Immature natural killer cell (primary cell): ENCODE measurements around the gene HOXB13. TPM values are rescaled to one million over a fixed set of nuclear protein-coding genes. Genes with fewer than 3 reads are reported as not detected.

ENCODE experiments used
- DNase-seq, 3 donors: peaks; one replicate each; pipeline ENCODE4 v3.0.0; 2022; ENCODE audit warnings: mixed read lengths in 1 of 3
- H3K27ac Mint-ChIP-seq, 6 donors: one replicate each; pipeline ENCODE4 v1.8.0; 2020; ENCODE audit warnings: mixed read lengths in 6 of 6, mild to moderate bottlenecking in 5 of 6, inconsistent platforms in 4 of 6, moderate library complexity in 3 of 6
- H3K27me3 Mint-ChIP-seq, 3 donors: one replicate each; pipeline ENCODE4 v1.8.0; 2020 to 2021; ENCODE audit warnings: low read depth in 3 of 3, mild to moderate bottlenecking in 3 of 3, mixed read lengths in 3 of 3, moderate library complexity in 3 of 3, inconsistent platforms in 1 of 3
- H3K36me3 Mint-ChIP-seq, 3 donors: one replicate each; pipeline ENCODE4 v1.8.0; 2020; ENCODE audit warnings: mixed read lengths in 3 of 3, inconsistent platforms in 2 of 3, mild to moderate bottlenecking in 2 of 3
- H3K4me1 Mint-ChIP-seq, 2 donors: one replicate each; pipeline ENCODE4 v1.8.0; 2020; ENCODE audit warnings: inconsistent platforms in 2 of 2, mild to moderate bottlenecking in 2 of 2, mixed read lengths in 2 of 2, moderate library complexity in 1 of 2
- H3K4me3 Mint-ChIP-seq, 5 donors: one replicate each; pipeline ENCODE4 v1.8.0; 2020; ENCODE audit warnings: mild to moderate bottlenecking in 5 of 5, mixed read lengths in 5 of 5, inconsistent platforms in 3 of 5, moderate library complexity in 3 of 5
- H3K9me3 Mint-ChIP-seq, 6 donors: one replicate each; pipeline ENCODE4 v1.8.0; 2020; ENCODE audit warnings: mild to moderate bottlenecking in 6 of 6, mixed read lengths in 6 of 6, inconsistent platforms in 4 of 6, moderate library complexity in 3 of 6
- polyA plus RNA-seq, 3 donors: library from polyadenylated mRNA; unstranded; fragments of 300-500 nt; fragmentation: Illumina TruSeq; gene quantifications; one replicate each; pipeline ENCODE4 v1.2.3, GENCODE V29; 2021

HOXB13 gene
- polyA plus RNA-seq, 3 donors from 2014 or later: not detected

DNA sequence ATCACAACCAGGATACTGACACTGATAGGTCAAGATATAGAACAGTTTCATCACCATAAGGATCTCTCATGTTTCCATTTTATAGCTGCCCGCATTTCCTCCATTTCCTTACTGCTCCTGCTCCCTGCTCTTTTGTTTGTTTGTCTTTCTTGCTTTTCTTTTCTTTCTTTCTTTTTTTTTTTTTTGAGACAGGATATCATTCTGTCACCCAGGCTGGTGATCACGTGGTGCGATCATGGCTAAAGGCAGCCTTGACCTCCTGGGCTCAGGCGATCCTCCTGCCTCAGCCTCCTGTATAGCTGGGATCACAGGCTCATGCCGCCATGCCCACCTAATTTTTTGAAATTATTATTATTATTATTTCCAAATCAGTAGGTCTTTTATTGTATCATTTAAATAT lies 37.9 kb downstream of the HOXB13 start:
- no peak overlapping the region for H3K27ac Mint-ChIP-seq
- H3K27me3 Mint-ChIP-seq: peaks cover 7 to 13% (median 8%) of the 10 kb centered on the region in 3 donors
- no peak overlapping the region for H3K4me3 Mint-ChIP-seq
- H3K9me3 Mint-ChIP-seq: peaks cover 0 to 5% (median 3%) of the 10 kb centered on the region in 6 donors
- DNase-seq: no peak
- H3K36me3 Mint-ChIP-seq: no peaks in the 10 kb centered on the region
- no peaks in the 10 kb centered on the region for H3K4me1 Mint-ChIP-seq

GRCh38 chr17:48681609-48682008 lies 46.9 kb downstream of the HOXB13 start:
- DNase-seq: no peak
- H3K27me3 Mint-ChIP-seq: peaks cover 6 to 13% (median 9%) of the 10 kb centered on the region in 3 donors
- peaks cover 0 to 1% of the 10 kb centered on the region in 2 donors for H3K4me1 Mint-ChIP-seq
- H3K27ac Mint-ChIP-seq: no peak overlapping the region
- H3K4me3 Mint-ChIP-seq: no peak overlapping the region
- no peaks in the 10 kb centered on the region for H3K9me3 Mint-ChIP-seq
- H3K36me3 Mint-ChIP-seq: no peaks in the 10 kb centered on the region

DNA sequence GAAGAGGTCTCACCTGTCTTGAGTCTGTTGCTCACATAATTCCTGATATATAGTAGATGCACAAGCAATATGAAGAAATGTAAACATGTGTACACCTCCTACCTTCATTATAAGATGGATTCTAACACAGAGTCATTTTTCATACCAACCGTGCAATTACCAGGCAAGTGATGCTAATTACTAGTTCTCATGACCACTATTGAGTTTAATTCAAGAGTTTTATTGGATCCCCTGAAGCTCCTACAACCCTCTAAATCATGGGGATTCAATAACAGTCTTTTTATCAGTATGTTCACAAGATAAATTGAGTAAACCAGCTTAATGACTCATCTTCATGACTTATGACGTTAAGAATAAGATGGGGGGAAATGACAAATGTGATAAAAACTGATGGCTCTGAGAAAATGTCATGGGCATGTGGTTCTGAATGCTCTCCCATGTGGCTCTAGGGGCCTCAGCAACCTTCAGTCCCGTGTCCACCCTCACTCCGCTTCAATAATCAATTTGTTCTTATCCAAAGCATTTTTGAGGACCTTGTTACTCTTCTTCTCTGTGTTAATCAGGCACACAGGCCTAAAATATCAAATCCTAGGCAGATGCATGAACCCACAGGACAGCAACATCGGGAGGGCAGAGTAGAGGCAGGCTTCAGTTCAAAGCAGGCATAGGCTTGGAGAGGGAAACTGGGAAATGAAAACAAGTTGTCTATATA lies 49.0 kb downstream of the HOXB13 start:
- H3K4me3 Mint-ChIP-seq: no peak overlapping the region
- no peak overlapping the region for H3K27ac Mint-ChIP-seq
- H3K27me3 Mint-ChIP-seq: peaks cover 6 to 15% (median 15%) of the 10 kb centered on the region in 3 donors
- H3K36me3 Mint-ChIP-seq: no peaks in the 10 kb centered on the region
- no peak for DNase-seq
- H3K9me3 Mint-ChIP-seq: no peaks in the 10 kb centered on the region
- peaks cover 0 to 1% of the 10 kb centered on the region in 2 donors for H3K4me1 Mint-ChIP-seq

DNA sequence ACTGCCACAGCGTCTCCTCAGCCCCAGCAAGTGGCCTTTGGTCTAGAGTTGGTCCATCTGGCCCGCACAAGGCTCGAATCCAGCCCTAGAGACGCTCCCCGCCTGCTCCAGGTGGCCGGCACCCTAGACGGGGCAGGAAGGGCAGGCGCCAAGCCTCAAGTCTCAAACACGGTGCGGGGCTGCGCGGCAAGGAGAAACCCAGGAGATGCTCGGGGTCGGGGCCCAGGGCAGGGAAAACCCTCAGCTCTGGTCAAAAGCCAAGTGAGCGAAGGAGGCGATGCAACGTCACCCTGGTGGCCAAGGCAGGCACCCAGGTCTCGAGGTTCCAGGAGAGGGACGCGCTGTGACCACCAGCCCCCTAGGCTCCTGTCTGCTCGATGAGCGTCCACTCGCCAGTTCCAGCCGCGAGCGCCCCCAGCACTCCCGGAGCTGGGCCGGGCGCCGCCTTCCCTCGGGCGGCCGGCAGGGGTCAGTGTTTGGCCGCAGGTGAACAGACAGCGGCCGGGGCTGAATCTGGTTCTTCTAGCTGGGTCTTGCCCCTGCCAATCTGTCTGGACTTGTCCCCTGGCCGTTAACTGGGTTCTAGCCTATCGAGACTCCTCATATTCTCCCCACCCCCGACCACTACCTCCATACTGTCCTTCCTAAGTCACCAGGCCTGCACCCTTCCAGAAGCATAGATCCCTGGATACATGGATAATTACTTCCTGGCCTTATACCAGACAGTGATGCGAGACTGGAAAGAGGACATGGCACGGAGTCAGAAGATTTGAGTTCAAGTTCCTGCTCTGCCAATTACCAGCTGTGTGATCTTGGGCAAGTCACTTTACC lies 50.2 kb downstream of the HOXB13 start:
- DNase-seq: peak; percentile 53 to 68 (median 58)
- H3K4me1 Mint-ChIP-seq: peaks cover 0 to 1% of the 10 kb centered on the region in 2 donors
- H3K9me3 Mint-ChIP-seq: no peaks in the 10 kb centered on the region
- H3K27me3 Mint-ChIP-seq: peaks cover 6 to 15% (median 15%) of the 10 kb centered on the region in 3 donors
- no peaks in the 10 kb centered on the region for H3K36me3 Mint-ChIP-seq
- H3K4me3 Mint-ChIP-seq: peak overlapping the region in 2 of 5 donors; percentile 19 to 27
- no peak overlapping the region for H3K27ac Mint-ChIP-seq

- no peak overlapping the region for H3K27ac Mint-ChIP-seq
- H3K4me1 Mint-ChIP-seq: peaks cover 0 to 1% of the 10 kb centered on the region in 2 donors
- no peak overlapping the region for H3K4me3 Mint-ChIP-seq
- H3K27me3 Mint-ChIP-seq: peaks cover 4 to 15% (median 12%) of the 10 kb centered on the region in 3 donors
- no peaks in the 10 kb centered on the region for H3K9me3 Mint-ChIP-seq
- no peak for DNase-seq
- H3K36me3 Mint-ChIP-seq: no peaks in the 10 kb centered on the region
Observed at GRCh38 chr17:48676963-48677558, 51.5 kb downstream of the HOXB13 start.

Other genes with a start within 250 kb of the HOXB13 start
- not detected for gene HOXB1, start 197.7 kb downstream of the HOXB13 start, polyA plus RNA-seq
- 10 to 100 TPM; 15.9 to 32.6 (median 18.3) TPM for gene HOXB2, start 183.6 kb downstream of the HOXB13 start, polyA plus RNA-seq
- under 1 TPM in 2 of 3 donors, not detected in 1; 0.14 to 0.53 TPM for gene HOXB4, start 150.4 kb downstream of the HOXB13 start, polyA plus RNA-seq
- under 1 TPM in 2 of 3 donors, not detected in 1; 0.26 to 0.45 TPM for gene HOXB3, start 138.5 kb downstream of the HOXB13 start, polyA plus RNA-seq
- not detected for gene HOXB5, start 135.0 kb downstream of the HOXB13 start, polyA plus RNA-seq
- not detected for gene HOXB6, start 123.8 kb downstream of the HOXB13 start, polyA plus RNA-seq
- gene HOXB7, start 117.7 kb downstream of the HOXB13 start, polyA plus RNA-seq: 1 to 10 TPM in 2 of 3 donors, under 1 TPM in 1; 0.39 to 1.8 (median 1.5) TPM
- not detected for gene HOXB8, start 113.5 kb downstream of the HOXB13 start, polyA plus RNA-seq
- not detected for gene HOXB9, start 102.4 kb downstream of the HOXB13 start, polyA plus RNA-seq
- gene PRAC1, start 6.2 kb downstream of the HOXB13 start, polyA plus RNA-seq: not detected
- not detected for gene PRAC2, start 5.6 kb downstream of the HOXB13 start, polyA plus RNA-seq
- gene TTLL6, start 88.5 kb upstream of the HOXB13 start, polyA plus RNA-seq: not detected
- 100 to 1,000 TPM; 164 to 267 (median 199) TPM for gene CALCOCO2, start 102.3 kb upstream of the HOXB13 start, polyA plus RNA-seq
- 100 to 1,000 TPM; 136 to 179 (median 160) TPM for gene ATP5MC1, start 164.0 kb upstream of the HOXB13 start, polyA plus RNA-seq
- gene UBE2Z, start 179.7 kb upstream of the HOXB13 start, polyA plus RNA-seq: 10 to 100 TPM; 62.4 to 84.3 (median 65.3) TPM
- 100 to 1,000 TPM; 143 to 170 (median 148) TPM for gene SNF8, start 216.1 kb upstream of the HOXB13 start, polyA plus RNA-seq
- not detected for gene GIP, start 239.8 kb upstream of the HOXB13 start, polyA plus RNA-seq